Activated CD8-positive, alpha-beta memory T cell treated with anti-CD3 and anti-CD28 coated beads for 1 hour (primary cell): ENCODE measurements around the gene DPF3.

Source experiments
- DNase-seq, 2 donors: peaks; one replicate each; pipeline ENCODE4 v3.0.0-alpha.2; 2020; ENCODE audit warnings: low read depth in 1 of 2; ENCODE audit errors: extremely low read depth in 1 of 2

The DPF3 gene

GRCh38 chr14:72652179-72652578, 241.7 kb downstream of the DPF3 start:
- DNase-seq = no peak

GRCh38 chr14:72651714-72652113, 242.2 kb downstream of the DPF3 start:
- no peak for DNase-seq

GRCh38 chr14:72651081-72651480, 242.8 kb downstream of the DPF3 start:
- DNase-seq = no peak

- DNase-seq = no peak
Observed at GRCh38 chr14:72649603-72650227, 244.2 kb downstream of the DPF3 start.

GRCh38 chr14:72647782-72648181, 246.1 kb downstream of the DPF3 start:
- DNase-seq = no peak

GRCh38 chr14:72646861-72647528, 246.9 kb downstream of the DPF3 start:
- DNase-seq = no peak

- no peak for DNase-seq
Observed at GRCh38 chr14:72645706-72646105, 248.2 kb downstream of the DPF3 start.

GRCh38 chr14:72644758-72645489, 249.0 kb downstream of the DPF3 start:
- DNase-seq = no peak

GRCh38 chr14:72644038-72644437, 249.9 kb downstream of the DPF3 start:
- no peak for DNase-seq

GRCh38 chr14:72643317-72643801, 250.5 kb downstream of the DPF3 start:
- DNase-seq = no peak

- no peak for DNase-seq
Observed at GRCh38 chr14:72640911-72641485, 252.9 kb downstream of the DPF3 start.

GRCh38 chr14:72638021-72638420, 255.9 kb downstream of the DPF3 start:
- no peak for DNase-seq

GRCh38 chr14:72636871-72637270, 257.0 kb downstream of the DPF3 start:
- DNase-seq = no peak

GRCh38 chr14:72636094-72636493, 257.8 kb downstream of the DPF3 start:
- no peak for DNase-seq

GRCh38 chr14:72634691-72635616, 258.9 kb downstream of the DPF3 start:
- DNase-seq = no peak

- no peak for DNase-seq
Observed at GRCh38 chr14:72633551-72633950, 260.4 kb downstream of the DPF3 start.

GRCh38 chr14:72632727-72633126, 261.2 kb downstream of the DPF3 start:
- DNase-seq = no peak

GRCh38 chr14:72631401-72631800, 262.5 kb downstream of the DPF3 start:
- DNase-seq = no peak

- no peak for DNase-seq
Observed at GRCh38 chr14:72630374-72630773, 263.5 kb downstream of the DPF3 start.

- DNase-seq = no peak
Observed at GRCh38 chr14:72629534-72629933, 264.4 kb downstream of the DPF3 start.
